Endothelial cell of umbilical vein (primary cell): Measurements from ENCODE around the gene KY.

Experiments
- EZH2 ChIP-seq: IDR thresholded peaks from 2 replicates; pipeline ENCODE4 v1.6.1; 2012; ENCODE audit warnings: borderline replicate concordance, low read depth, mild to moderate bottlenecking, moderate library complexity, low read length, inconsistent platforms; ENCODE audit not compliant: severe bottlenecking
- FOS ChIP-seq: IDR thresholded peaks from 2 replicates; pipeline ENCODE4 v1.6.1; 2011; ENCODE audit warnings: mild to moderate bottlenecking, low read length, moderate library complexity, borderline replicate concordance; ENCODE audit not compliant: insufficient read depth
- GATA2 ChIP-seq: IDR thresholded peaks from 2 replicates; pipeline ENCODE4 v1.7.0; 2011; ENCODE audit warnings: low read depth, mild to moderate bottlenecking, moderate library complexity, mixed read lengths, low read length; ENCODE audit not compliant: insufficient read length, insufficient read depth
- JUN ChIP-seq: IDR thresholded peaks from 2 replicates; pipeline ENCODE4 v1.6.1; 2011; ENCODE audit warnings: borderline replicate concordance, low read depth; ENCODE audit not compliant: insufficient read length, insufficient read depth
- MYC ChIP-seq: IDR thresholded peaks from one replicate; pipeline ENCODE4 v1.6.1; 2011; ENCODE audit warnings: mild to moderate bottlenecking, low read depth, low read length
- POLR2A ChIP-seq: IDR thresholded peaks from 2 replicates; pipeline ENCODE4 v1.6.1; 2012; ENCODE audit warnings: low read depth, mild to moderate bottlenecking, control low read depth, low read length
- POLR2AphosphoS5 ChIP-seq: IDR thresholded peaks from 2 replicates; pipeline ENCODE4 v1.6.1; 2012; ENCODE audit warnings: low read depth, mild to moderate bottlenecking, control low read depth, low read length, moderate library complexity; ENCODE audit not compliant: insufficient read depth
- TF ChIP-seq, protein P1 (sequence below), 2 donors: IDR thresholded peaks; 1 replicate in 1 of 2; 2 replicates in 1 of 2; pipeline ENCODE4 v1.5.1; 2011; ENCODE audit warnings: low read length in 2 of 2, mild to moderate bottlenecking in 2 of 2, moderate library complexity in 2 of 2, control low read depth in 1 of 2, inconsistent platforms in 1 of 2, low read depth in 1 of 2; ENCODE audit not compliant: insufficient read depth in 1 of 2; ENCODE audit errors: extremely low read depth in 1 of 2
- TF ChIP-seq, protein P2 (sequence below): IDR thresholded peaks from 2 replicates; pipeline ENCODE4 v1.6.1; 2011; ENCODE audit not compliant: insufficient read depth, insufficient read length

DNA sequence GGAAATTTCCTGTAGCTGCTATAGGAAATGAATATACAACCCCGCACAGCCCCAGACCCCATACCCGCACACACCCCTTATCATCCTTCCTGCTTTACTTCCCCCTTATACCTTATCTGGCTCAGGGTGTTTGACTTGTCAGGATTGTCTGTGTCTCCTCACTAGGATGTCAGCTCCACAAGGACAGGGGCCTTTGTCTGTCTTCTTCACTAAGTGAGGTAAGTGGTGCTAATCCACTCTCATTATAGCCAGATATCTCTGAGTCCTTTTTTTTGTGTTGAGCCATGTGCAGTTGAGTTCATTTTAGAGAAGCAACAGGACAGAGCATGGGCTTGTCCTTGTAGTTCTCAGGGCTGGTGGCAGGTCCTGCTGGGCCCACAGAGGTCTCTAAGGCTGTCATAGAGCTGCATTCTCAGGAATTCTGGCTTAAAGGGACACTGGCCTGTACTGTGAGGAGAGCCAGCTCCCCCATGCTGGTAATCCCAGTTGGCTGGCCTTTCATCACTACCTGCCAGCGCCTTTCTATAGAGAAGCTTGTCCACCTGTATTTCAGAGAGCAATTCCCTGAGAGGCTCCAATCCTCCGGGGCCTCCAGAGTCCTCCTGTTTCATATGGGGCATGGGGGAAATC, 9.0 kb downstream of the KY start:
- TF ChIP-seq, protein P1, sequence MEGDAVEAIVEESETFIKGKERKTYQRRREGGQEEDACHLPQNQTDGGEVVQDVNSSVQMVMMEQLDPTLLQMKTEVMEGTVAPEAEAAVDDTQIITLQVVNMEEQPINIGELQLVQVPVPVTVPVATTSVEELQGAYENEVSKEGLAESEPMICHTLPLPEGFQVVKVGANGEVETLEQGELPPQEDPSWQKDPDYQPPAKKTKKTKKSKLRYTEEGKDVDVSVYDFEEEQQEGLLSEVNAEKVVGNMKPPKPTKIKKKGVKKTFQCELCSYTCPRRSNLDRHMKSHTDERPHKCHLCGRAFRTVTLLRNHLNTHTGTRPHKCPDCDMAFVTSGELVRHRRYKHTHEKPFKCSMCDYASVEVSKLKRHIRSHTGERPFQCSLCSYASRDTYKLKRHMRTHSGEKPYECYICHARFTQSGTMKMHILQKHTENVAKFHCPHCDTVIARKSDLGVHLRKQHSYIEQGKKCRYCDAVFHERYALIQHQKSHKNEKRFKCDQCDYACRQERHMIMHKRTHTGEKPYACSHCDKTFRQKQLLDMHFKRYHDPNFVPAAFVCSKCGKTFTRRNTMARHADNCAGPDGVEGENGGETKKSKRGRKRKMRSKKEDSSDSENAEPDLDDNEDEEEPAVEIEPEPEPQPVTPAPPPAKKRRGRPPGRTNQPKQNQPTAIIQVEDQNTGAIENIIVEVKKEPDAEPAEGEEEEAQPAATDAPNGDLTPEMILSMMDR (IDR thresholded peaks at IDR 0.05; ENCODE audit: extremely low read depth in 1 of 2, insufficient read depth in 1 of 2, low read depth in 1 of 2, low read length in 2 of 2) = no peak
- no peak for TF ChIP-seq POLR2AphosphoS5
- TF ChIP-seq, protein P2, sequence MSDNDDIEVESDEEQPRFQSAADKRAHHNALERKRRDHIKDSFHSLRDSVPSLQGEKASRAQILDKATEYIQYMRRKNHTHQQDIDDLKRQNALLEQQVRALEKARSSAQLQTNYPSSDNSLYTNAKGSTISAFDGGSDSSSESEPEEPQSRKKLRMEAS = no peak
- TF ChIP-seq FOS = no peak
- TF ChIP-seq POLR2A = no peak
- no peak for TF ChIP-seq MYC
- TF ChIP-seq EZH2 = no peak
- no peak for TF ChIP-seq JUN
- TF ChIP-seq GATA2 = no peak
